SK-N-SH treated with all-trans-retinoic acid at 6 μM for 48 hours (cell line): ENCODE data around the gene GRK5.

Experiments used
- ATAC-seq: fragments of 200-7000 bp; cut with Tn5 transposase; 3 replicates; pipeline ENCODE4 v1.9.1; 2020; ENCODE audit warnings: mild to moderate bottlenecking, moderate library complexity
- ARNTL ChIP-seq: fragments of 450-650 bp; formaldehyde crosslinking; IDR thresholded peaks from 2 replicates; pipeline ENCODE4 v1.5.0; 2020; ENCODE audit warnings: low read depth, mild to moderate bottlenecking, moderate library complexity, borderline replicate concordance
- BACH2 ChIP-seq: fragments of 250-450 bp; sonication (Bioruptor Pico); IDR thresholded peaks from 2 replicates; pipeline ENCODE4 v1.9.0; 2021; ENCODE audit warnings: mild to moderate bottlenecking, borderline replicate concordance
- CSDC2 ChIP-seq: fragments of 250-450 bp; sonication (Bioruptor Pico); IDR thresholded peaks from 2 replicates; pipeline ENCODE4 v1.5.0; 2020; ENCODE audit warnings: mild to moderate bottlenecking, moderate library complexity
- CSRNP3 ChIP-seq: fragments of 250-450 bp; sonication (Bioruptor Pico); IDR thresholded peaks from 2 replicates; pipeline ENCODE4 v1.5.1; 2021; ENCODE audit warnings: mild to moderate bottlenecking, moderate library complexity
- ESRRG ChIP-seq: fragments of 250-450 bp; sonication (Bioruptor Pico); IDR thresholded peaks from 2 replicates; pipeline ENCODE4 v1.6.1; 2021; ENCODE audit warnings: mild to moderate bottlenecking
- GLIS3 ChIP-seq: fragments of 250-450 bp; sonication (Bioruptor Pico); IDR thresholded peaks from 2 replicates; pipeline ENCODE4 v1.5.0; 2020; ENCODE audit warnings: mild to moderate bottlenecking, moderate library complexity
- ISL1 ChIP-seq: fragments of 250-450 bp; sonication (Bioruptor Pico); IDR thresholded peaks from 2 replicates; pipeline ENCODE4 v2.1.2; 2022; ENCODE audit warnings: mild to moderate bottlenecking, moderate library complexity
- PATZ1 ChIP-seq: fragments of 250-450 bp; sonication (Bioruptor Pico); IDR thresholded peaks from 2 replicates; pipeline ENCODE4 v1.8.0; 2020; ENCODE audit warnings: mild to moderate bottlenecking, moderate library complexity, borderline replicate concordance
- POU6F1 ChIP-seq: fragments of 250-450 bp; sonication (Bioruptor Pico); IDR thresholded peaks from 2 replicates; pipeline ENCODE4 v1.8.0; 2021; ENCODE audit warnings: low read depth, mild to moderate bottlenecking, moderate library complexity, borderline replicate concordance
- PPARA ChIP-seq: fragments of 250-450 bp; sonication (Bioruptor Pico); IDR thresholded peaks from 2 replicates; pipeline ENCODE4 v1.5.0; 2020; ENCODE audit warnings: mild to moderate bottlenecking, borderline replicate concordance
- RARB ChIP-seq: fragments of 250-450 bp; sonication (Bioruptor Pico); IDR thresholded peaks from 2 replicates; pipeline ENCODE4 v1.8.0; 2021; ENCODE audit warnings: mild to moderate bottlenecking, moderate library complexity
- SNAI2 ChIP-seq: fragments of 250-450 bp; sonication (Bioruptor Pico); IDR thresholded peaks from 2 replicates; pipeline ENCODE4 v1.5.0; 2020; ENCODE audit warnings: mild to moderate bottlenecking, moderate library complexity
- TCF4 ChIP-seq: fragments of 250-450 bp; sonication (Bioruptor Pico); IDR thresholded peaks from 2 replicates; pipeline ENCODE4 v1.8.0; 2021; ENCODE audit warnings: mild to moderate bottlenecking, moderate library complexity, borderline replicate concordance
- TOX ChIP-seq: fragments of 250-450 bp; sonication (Bioruptor Pico); IDR thresholded peaks from 2 replicates; pipeline ENCODE4 v1.8.0; 2021; ENCODE audit warnings: mild to moderate bottlenecking, moderate library complexity, borderline replicate concordance
- ZC3H10 ChIP-seq: fragments of 250-450 bp; sonication (Bioruptor Pico); IDR thresholded peaks from 2 replicates; pipeline ENCODE4 v1.5.1; 2021; ENCODE audit warnings: mild to moderate bottlenecking, moderate library complexity
- ZFP3 ChIP-seq: fragments of 250-450 bp; sonication (Bioruptor Pico); IDR thresholded peaks from 2 replicates; pipeline ENCODE4 v1.5.0; 2020; ENCODE audit warnings: mild to moderate bottlenecking, moderate library complexity
- ZFP30 ChIP-seq: fragments of 450-650 bp; formaldehyde crosslinking; IDR thresholded peaks from 2 replicates; pipeline ENCODE4 v1.5.0; 2022; ENCODE audit warnings: mild to moderate bottlenecking, moderate library complexity
- ZNF565 ChIP-seq: fragments of 450-650 bp; formaldehyde crosslinking; conservative IDR thresholded peaks from 2 replicates; pipeline ENCODE4 v1.5.0; 2020; ENCODE audit warnings: low read depth, mild to moderate bottlenecking, moderate library complexity
- ZNF70 ChIP-seq: fragments of 450-650 bp; formaldehyde crosslinking; IDR thresholded peaks from 2 replicates; pipeline ENCODE4 v1.5.0; 2020; ENCODE audit warnings: mild to moderate bottlenecking, moderate library complexity
- ZNF8 ChIP-seq: fragments of 450-650 bp; formaldehyde crosslinking; IDR thresholded peaks from 2 replicates; pipeline ENCODE4 v1.5.0; 2020; ENCODE audit warnings: mild to moderate bottlenecking, moderate library complexity
- TF ChIP-seq, protein P1 (sequence below): fragments of 250-450 bp; sonication (Bioruptor Pico); IDR thresholded peaks from 2 replicates; pipeline ENCODE4 v1.5.0; 2020; ENCODE audit warnings: mild to moderate bottlenecking, moderate library complexity
- TF ChIP-seq, protein P2 (sequence below): fragments of 250-450 bp; sonication (Bioruptor Pico); IDR thresholded peaks from 2 replicates; pipeline ENCODE4 v1.5.1; 2020; ENCODE audit warnings: low read depth, mild to moderate bottlenecking, moderate library complexity

Gene GRK5

DNA sequence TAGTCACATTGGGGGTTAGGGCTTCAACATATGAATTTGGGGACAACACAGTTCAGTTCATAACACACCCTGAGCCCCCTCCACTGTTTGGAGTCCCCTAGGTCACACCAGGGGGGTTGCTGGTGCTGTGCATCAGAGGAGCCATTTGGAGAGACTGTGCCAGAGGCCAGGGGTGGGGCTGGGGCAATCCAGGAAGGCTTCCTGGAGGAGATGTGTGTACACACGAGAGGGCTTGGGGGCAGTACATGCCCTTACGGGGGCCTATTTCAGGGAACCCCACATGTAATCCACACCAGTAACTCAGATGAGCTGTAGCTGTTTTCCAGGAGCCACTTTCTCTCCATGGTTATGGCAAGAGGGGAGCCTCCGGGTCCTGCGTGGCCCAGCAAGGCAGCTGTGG is 151.7 kb downstream of the GRK5 start (continued):
- TF ChIP-seq ESRRG (CRISPR knock-in tag) (no peak), PPARA (CRISPR knock-in tag) (no peak), PATZ1 (CRISPR knock-in tag) (no peak), SNAI2 (CRISPR knock-in tag) (no peak), ZFP30 (CRISPR knock-in tag) (no peak), ZNF8 (CRISPR knock-in tag) (no peak)

DNA sequence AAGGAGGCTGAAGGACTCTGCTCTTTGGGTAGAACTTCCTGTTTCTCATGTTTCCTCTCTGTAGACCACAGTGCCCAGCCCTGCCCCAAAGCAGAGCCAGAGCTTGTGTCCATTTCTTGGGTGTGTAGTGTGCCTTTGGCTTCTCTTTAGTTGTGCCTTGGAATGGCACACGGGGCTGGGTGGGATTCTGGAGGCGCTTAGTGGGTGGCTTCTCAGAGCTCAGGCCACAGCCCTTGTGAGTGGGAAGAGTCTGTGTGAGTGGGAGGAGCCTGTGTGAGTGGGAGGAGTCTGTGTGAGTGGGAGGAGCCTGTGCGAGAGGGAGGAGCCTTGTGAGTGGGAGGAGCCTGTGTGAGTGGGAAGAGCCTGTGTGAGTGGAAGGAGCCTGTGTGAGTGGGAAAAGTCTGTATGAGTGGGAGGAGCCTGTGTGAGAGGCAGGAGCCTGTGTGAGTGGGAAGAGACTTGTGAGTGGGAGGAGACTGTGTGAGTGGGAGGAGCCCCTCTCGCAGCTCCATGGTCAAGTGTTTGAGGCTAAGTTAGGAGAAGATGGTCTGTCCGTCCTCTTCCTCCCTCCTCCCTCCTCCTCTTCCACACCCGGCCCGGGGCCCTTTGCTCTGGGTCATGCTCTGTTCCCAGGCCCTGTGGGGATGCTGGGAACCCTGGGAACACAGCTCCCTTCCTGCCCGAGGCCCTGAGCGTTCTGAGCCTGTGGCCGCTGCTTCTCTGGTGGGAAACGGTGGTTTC is 153.0 kb downstream of the GRK5 start:
- ATAC-seq = peak; percentile 54
- TF ChIP-seq PPARA (CRISPR knock-in tag) = no peak
- TF ChIP-seq POU6F1 = no peak
- no peak for TF ChIP-seq ARNTL (CRISPR knock-in tag)
- TF ChIP-seq ZNF70 (CRISPR knock-in tag) = no peak
- TF ChIP-seq SNAI2 (CRISPR knock-in tag) = no peak
- no peak for TF ChIP-seq GLIS3 (CRISPR knock-in tag)
- TF ChIP-seq ZNF8 (CRISPR knock-in tag) = no peak
- no peak for TF ChIP-seq ZC3H10
- no peak for TF ChIP-seq ZFP30 (CRISPR knock-in tag)
- TF ChIP-seq ZNF565 (CRISPR knock-in tag) = no peak
- TF ChIP-seq, protein P1, sequence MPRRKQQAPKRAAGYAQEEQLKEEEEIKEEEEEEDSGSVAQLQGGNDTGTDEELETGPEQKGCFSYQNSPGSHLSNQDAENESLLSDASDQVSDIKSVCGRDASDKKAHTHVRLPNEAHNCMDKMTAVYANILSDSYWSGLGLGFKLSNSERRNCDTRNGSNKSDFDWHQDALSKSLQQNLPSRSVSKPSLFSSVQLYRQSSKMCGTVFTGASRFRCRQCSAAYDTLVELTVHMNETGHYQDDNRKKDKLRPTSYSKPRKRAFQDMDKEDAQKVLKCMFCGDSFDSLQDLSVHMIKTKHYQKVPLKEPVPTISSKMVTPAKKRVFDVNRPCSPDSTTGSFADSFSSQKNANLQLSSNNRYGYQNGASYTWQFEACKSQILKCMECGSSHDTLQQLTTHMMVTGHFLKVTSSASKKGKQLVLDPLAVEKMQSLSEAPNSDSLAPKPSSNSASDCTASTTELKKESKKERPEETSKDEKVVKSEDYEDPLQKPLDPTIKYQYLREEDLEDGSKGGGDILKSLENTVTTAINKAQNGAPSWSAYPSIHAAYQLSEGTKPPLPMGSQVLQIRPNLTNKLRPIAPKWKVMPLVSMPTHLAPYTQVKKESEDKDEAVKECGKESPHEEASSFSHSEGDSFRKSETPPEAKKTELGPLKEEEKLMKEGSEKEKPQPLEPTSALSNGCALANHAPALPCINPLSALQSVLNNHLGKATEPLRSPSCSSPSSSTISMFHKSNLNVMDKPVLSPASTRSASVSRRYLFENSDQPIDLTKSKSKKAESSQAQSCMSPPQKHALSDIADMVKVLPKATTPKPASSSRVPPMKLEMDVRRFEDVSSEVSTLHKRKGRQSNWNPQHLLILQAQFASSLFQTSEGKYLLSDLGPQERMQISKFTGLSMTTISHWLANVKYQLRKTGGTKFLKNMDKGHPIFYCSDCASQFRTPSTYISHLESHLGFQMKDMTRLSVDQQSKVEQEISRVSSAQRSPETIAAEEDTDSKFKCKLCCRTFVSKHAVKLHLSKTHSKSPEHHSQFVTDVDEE = no peak
- no peak for TF ChIP-seq BACH2 (CRISPR knock-in tag)
- no peak for TF ChIP-seq TOX (CRISPR knock-in tag)
- TF ChIP-seq RARB (CRISPR knock-in tag) = no peak

DNA sequence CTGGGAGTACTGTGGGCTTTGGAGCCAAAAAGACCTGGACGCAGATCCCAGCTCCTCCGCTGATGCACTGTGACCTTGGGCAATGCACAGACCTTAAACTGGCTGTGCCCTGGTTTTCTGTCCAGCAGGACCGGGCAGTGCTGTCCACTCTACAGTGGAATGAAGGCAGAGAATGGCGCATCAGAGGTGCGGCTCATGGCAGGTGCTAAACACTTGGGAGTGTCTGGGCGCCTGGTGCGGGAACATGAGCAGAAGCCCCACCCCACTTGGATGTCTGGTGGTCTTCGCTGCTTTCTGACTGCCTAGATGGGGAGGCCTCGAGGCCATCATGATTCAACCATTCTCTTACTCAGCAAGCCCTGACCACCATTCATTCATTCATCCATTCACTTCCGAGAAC is 153.7 kb downstream of the GRK5 start:
- ATAC-seq = no peak
- TF ChIP-seq CSDC2 (CRISPR knock-in tag) = no peak
- TF ChIP-seq BACH2 (CRISPR knock-in tag) = no peak

- TF ChIP-seq TOX (CRISPR knock-in tag) (no peak), PPARA (CRISPR knock-in tag) (no peak), CSRNP3 (CRISPR knock-in tag) (no peak), ZFP3 (CRISPR knock-in tag) (no peak), PATZ1 (CRISPR knock-in tag) (no peak), ISL1 (no peak), POU6F1 (no peak), SNAI2 (CRISPR knock-in tag) (no peak), TCF4 (CRISPR knock-in tag) (no peak), GLIS3 (CRISPR knock-in tag) (no peak), ARNTL (CRISPR knock-in tag) (no peak), RARB (CRISPR knock-in tag) (no peak), CSDC2 (CRISPR knock-in tag) (no peak)
- TF ChIP-seq, protein P2, sequence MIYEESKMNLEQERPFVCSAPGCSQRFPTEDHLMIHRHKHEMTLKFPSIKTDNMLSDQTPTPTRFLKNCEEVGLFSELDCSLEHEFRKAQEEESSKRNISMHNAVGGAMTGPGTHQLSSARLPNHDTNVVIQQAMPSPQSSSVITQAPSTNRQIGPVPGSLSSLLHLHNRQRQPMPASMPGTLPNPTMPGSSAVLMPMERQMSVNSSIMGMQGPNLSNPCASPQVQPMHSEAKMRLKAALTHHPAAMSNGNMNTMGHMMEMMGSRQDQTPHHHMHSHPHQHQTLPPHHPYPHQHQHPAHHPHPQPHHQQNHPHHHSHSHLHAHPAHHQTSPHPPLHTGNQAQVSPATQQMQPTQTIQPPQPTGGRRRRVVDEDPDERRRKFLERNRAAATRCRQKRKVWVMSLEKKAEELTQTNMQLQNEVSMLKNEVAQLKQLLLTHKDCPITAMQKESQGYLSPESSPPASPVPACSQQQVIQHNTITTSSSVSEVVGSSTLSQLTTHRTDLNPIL (CRISPR knock-in tag) = no peak
- ATAC-seq = no peak
Observed at GRCh38 chr10:119362122-119362521, 154.8 kb downstream of the GRK5 start.
